Stimulated activated naive CD8-positive, alpha-beta T cell treated with anti-CD3 and anti-CD28 coated beads, Interleukin-15, Interleukin-2, amounts not matched to agents 100 U/mL and 50 U/mL, for 24 hours (primary cell): ENCODE data around the gene TMEM108.

Source experiments
- ATAC-seq: fragments of 150-1000 bp; cut with Tn5 transposase; one replicate; pipeline ENCODE4 v1.10.0; 2021
- DNase-seq: peaks from one replicate; pipeline ENCODE4 v3.0.0; 2021

Gene TMEM108

GRCh38 chr3:133167340-133168024 is 129.3 kb downstream of the TMEM108 start:
- no peak for ATAC-seq
- no peak for DNase-seq

DNA sequence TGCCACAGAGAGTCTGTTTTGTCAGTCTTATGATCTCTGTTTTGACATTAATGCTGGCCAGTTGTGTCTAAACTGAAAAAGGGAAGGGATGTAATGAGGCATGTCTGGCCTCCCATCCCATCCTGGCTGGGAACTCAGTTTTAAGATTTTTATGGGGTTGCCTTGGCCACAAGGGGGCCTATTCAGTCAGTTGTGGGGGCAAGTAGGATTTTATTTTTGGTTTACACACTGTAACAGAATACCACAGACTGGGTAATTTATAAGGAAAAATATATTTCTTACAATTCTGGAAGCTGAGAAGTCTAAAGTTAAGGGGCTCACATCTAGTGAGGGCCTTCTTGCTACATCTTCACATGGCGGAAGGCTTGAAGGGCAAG is 129.8 kb downstream of the TMEM108 start:
- DNase-seq, result no peak
- no peak for ATAC-seq

GRCh38 chr3:133169331-133170068 is 131.3 kb downstream of the TMEM108 start:
- DNase-seq, result no peak
- ATAC-seq, result no peak

DNA sequence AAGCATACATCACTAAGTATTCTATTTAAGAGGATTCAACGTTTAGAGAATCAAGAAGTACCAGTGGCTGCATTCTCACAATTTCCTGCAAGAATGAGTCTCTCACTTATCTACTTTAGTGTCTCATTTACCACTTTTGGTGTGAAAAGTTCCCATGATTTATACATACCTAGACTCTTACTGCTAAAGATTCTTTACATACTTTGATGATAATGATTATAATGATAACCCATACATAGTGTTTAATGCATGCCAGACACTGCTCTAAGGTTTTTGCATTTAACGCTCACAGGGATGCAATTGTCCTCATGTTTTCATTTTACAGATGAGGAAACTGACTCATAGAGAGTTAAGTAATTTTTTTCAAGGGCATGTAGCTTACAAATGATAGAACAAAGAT is 133.6 kb downstream of the TMEM108 start:
- no peak for DNase-seq
- no peak for ATAC-seq

DNA sequence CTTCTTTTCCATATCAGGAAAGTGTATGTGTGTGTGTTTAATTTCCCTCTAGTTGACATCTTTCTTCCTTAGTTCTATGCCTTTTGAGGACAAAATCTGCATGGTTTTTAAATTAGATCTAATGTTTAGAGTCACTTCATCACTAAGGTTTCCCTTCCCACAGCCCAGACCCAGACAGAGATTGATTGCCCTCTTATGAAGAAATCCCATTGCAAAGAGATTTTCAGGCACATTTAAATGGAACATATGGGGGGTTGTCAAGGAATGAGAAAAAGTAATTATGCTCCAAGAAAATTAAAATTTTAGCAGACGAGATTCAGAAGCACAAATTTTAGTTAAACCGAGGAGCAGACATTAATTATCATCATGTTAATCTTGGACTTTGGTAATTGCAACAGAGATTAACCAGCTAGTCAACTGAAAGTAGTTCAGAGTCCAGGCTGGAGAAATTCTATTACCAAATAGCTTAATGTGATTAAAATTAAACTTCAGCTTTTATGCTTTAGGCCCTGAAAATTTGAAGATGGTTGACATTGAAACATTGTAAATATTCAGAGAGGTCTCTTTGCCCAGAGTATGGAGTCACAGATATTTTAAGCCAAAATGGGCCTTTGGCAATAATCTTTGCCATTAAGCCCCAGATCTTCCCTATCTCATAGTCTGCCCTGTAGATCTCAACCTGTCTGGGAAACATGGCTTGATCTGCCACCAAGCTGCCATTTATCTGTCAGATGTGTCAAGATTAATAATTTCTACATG is 143.4 kb downstream of the TMEM108 start:
- DNase-seq (no peak), ATAC-seq (no peak)

GRCh38 chr3:133187870-133188379 is 149.7 kb downstream of the TMEM108 start:
- ATAC-seq, result no peak
- no peak for DNase-seq

GRCh38 chr3:133188996-133189395 is 150.8 kb downstream of the TMEM108 start:
- DNase-seq (no peak), ATAC-seq (no peak)

GRCh38 chr3:133189893-133190292 is 151.7 kb downstream of the TMEM108 start:
- ATAC-seq, result no peak

DNA sequence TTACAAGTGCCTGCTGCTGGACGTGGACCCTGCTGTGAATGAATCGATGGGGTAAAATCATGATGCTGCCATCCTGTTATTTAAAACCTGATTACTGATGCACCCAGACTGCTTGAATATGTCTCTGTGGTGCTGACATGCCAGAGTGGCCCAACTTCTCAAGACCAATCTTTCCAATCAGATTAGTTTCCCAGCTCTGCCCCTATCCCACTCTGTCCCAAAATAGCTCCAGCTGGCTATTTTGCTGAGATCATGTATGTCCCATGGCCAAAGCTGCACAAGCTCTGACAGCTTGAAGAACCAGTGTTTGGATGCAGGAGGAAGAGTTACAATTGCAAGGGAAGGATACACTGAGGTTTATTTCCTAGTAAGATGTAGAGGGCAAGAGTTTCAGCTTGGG is 153.6 kb downstream of the TMEM108 start:
- DNase-seq, result no peak
- no peak for ATAC-seq

More at GRCh38 chr3:133189893-133190292, 151.7 kb downstream of the TMEM108 start:
- no peak for DNase-seq

DNA sequence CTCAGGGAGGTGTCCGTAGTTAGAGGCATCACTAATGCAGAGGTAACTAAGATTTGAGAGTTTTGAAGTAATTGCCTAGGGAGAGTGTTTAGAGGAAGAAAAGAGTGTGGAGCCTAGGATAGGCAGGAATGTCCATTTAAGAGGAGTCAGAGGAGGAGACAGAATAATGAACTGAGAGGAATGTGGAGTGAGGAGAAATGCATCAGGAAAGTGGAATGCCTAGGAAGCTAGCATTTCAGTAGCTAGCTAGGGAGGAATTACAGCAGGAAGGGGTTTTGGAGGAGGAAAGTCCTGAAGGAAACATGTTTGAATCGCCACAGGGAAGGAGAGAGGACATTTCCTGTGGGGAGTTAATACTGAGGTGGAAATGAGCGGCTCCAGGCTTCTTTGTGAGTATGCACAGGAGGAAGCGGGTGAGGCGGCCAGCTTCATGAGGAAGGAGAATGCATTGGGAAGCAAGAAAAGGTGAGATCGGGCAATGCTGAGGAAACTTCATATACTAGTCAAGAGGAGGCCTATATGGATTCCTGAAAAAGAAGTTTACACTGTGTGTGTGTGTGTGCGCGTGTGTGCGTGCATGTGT is 154.3 kb downstream of the TMEM108 start:
- ATAC-seq (no peak), DNase-seq (no peak)

DNA sequence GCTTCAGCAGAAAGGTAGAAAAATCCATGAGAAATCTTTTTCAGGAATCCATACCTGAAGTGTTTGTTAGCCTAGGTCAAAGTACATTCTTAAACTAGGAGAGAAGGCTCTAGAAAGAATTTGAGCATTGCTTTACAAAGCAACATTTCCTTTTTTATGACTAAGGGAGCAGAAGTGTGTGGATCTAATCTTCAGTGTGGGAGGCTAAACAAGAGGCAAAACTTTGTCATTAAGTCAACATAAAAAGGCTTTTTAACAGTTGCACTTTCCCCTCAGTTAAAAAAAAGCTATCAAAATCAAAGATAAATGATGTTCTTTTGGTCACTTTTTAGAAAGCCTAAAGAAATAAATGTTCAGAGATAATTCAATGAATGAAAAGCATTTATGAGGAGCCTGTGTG is 154.8 kb downstream of the TMEM108 start:
- DNase-seq, result no peak
- ATAC-seq, result no peak

GRCh38 chr3:133196527-133196926 is 158.3 kb downstream of the TMEM108 start:
- DNase-seq, result no peak
- no peak for ATAC-seq

- DNase-seq (no peak), ATAC-seq (no peak)
Measured at GRCh38 chr3:133197619-133198018, 159.4 kb downstream of the TMEM108 start.

- DNase-seq (no peak), ATAC-seq (no peak)
Measured at GRCh38 chr3:133206921-133207320, 168.7 kb downstream of the TMEM108 start.

- no peak for DNase-seq
- ATAC-seq, result no peak
Measured at GRCh38 chr3:133208184-133208583, 170.0 kb downstream of the TMEM108 start.

- ATAC-seq (peak; percentile 67), DNase-seq (no peak)
Measured at GRCh38 chr3:133209871-133210550, 171.8 kb downstream of the TMEM108 start.

DNA sequence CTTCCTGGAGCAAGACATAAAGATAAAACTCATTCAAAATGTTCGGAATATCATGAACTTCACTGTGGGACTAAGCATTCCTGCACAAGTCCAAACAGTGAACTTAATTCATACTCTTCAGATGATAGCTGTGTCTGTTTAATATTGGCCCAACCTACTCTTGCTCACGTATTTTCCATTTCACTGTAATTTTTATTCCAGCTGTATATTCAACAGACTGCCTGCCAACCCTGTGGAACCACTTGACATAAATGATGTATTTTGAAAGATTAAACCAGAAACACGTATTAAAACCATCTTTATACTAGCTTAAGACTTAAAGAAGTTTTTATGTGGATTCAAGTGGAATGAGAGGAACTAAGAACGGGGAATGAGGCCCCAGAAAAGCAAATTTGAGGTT is 172.5 kb downstream of the TMEM108 start:
- ATAC-seq, result no peak

DNA sequence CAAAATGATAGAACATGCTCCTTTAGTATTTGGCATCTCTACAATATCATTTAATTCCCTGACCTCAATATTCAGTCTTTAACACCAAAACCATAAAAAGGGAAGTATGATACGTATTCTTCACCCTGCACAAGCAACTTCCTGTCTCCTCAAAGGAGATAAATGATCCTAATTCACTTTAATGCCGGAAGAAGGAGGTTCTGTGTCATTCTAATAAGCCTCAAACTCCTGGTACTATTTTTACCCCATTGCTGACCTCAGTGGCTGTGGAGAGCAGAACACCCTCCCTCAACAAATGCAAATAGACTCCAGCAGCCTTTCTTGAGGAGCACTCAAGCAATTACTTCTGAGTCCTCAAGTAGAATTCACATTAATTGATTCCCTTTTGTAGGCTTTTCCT is 173.3 kb downstream of the TMEM108 start:
- no peak for DNase-seq
- peak; percentile 53 for ATAC-seq

More for the DNA sequence above, 172.5 kb downstream of the TMEM108 start:
- DNase-seq, result no peak

DNA sequence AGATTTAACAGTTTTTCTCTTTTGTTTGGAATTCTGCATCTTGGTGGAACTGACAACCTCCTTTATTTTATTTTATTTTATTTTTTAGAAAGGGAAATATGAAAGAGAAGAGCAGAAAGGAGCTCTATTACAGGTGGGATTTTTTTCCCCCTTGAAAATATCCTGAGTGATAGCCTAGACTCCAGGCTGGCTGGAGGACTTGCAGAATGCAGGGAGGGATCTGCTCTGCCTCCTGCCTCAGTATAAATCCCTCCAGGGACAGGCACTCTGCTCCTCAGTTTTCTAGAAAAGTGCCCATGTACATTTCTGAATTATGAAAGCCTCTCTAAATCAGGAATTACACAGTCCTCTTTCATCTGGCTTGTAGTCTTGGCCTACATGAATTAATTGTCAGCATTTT is 173.7 kb downstream of the TMEM108 start:
- no peak for ATAC-seq

GRCh38 chr3:133213937-133214336 is 175.7 kb downstream of the TMEM108 start:
- no peak for DNase-seq
- ATAC-seq, result no peak

More for the DNA sequence above, 173.7 kb downstream of the TMEM108 start:
- no peak for DNase-seq

DNA sequence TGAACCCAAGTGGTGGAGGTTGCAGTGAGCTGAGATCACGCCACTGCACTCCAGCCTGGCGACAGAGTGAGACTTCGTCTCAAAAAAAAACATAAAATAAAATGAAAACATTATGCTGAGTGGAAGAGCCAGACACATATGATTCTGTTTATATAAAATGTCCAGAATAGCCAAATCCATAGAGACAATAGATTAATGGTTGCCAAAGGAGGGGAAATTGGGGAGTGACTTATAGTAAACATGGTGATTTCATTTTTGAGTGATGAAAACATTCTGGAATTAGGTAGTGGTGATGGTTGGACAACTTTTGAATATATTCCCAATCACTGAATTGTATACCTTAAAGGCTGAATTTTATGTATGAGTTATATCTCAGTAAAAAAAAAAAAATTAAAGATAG is 189.6 kb downstream of the TMEM108 start:
- DNase-seq (no peak), ATAC-seq (no peak)

- ATAC-seq (no peak), DNase-seq (no peak)
Measured at GRCh38 chr3:133230195-133230594, 192.0 kb downstream of the TMEM108 start.
